Measurements from ENCODE around the gene AMPD2.

DNA sequence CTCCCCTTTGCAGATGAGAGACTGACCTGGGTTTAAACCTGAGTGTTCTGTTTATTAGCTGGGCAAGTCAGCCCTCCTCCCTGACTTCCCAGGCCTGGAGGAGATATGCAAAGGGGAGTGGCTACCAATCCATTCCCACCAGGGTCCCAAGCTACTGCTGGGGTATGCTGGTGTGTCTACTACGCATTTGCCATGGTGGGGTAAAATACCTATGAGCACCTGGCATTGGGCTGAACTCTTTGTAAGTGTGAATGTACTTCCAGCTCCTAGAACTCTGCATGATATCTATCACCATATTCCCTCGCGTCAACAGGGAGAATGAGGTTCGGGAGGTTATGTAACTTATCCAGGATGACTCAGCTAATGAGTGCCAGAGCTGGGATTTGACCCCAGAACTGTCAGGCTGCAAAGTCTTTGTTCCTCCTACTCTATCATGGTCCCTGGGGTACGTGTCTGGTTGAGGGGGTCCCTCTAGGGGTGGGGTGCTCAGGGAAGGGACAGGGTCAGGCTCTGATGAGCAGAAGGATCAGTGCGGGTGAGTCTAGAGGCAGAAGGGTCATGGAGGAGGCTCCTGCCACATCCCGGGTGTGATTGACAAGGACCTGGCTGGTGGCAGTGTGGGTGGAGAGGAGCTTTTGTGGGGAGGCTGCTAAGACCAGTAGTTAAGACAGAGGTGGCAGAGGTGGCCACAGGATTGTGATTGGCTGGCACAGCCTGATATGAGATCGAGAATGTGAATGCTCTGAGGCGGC is 16.7 kb downstream of the AMPD2 start:
- TF ChIP-seq, protein P1, sequence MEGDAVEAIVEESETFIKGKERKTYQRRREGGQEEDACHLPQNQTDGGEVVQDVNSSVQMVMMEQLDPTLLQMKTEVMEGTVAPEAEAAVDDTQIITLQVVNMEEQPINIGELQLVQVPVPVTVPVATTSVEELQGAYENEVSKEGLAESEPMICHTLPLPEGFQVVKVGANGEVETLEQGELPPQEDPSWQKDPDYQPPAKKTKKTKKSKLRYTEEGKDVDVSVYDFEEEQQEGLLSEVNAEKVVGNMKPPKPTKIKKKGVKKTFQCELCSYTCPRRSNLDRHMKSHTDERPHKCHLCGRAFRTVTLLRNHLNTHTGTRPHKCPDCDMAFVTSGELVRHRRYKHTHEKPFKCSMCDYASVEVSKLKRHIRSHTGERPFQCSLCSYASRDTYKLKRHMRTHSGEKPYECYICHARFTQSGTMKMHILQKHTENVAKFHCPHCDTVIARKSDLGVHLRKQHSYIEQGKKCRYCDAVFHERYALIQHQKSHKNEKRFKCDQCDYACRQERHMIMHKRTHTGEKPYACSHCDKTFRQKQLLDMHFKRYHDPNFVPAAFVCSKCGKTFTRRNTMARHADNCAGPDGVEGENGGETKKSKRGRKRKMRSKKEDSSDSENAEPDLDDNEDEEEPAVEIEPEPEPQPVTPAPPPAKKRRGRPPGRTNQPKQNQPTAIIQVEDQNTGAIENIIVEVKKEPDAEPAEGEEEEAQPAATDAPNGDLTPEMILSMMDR (IDR thresholded peaks at IDR 0.05; ENCODE audit: control extremely low read depth in 1 of 3, insufficient read depth in 1 of 3, low read depth in 1 of 3, low read length in 3 of 3), result no peak
- TF ChIP-seq SIN3A (conservative IDR thresholded peaks at IDR 0.05 in 1 of 2, IDR thresholded peaks at IDR 0.05 in 1 of 2; ENCODE audit: low read depth in 1 of 2, low read length in 2 of 2), result no peak
- TF ChIP-seq JUND (IDR thresholded peaks at IDR 0.05; ENCODE audit: low read length), result no peak
- no peak for TF ChIP-seq SIX5 (IDR thresholded peaks at IDR 0.05; ENCODE audit: low read depth, low read length)
- no peak for TF ChIP-seq EP300 (IDR thresholded peaks at IDR 0.05; ENCODE audit: borderline replicate concordance in 1 of 2, low read depth in 2 of 2, low read length in 2 of 2)
- TF ChIP-seq POLR2AphosphoS5 (IDR thresholded peaks at IDR 0.05; ENCODE audit: low read depth, low read length), result no peak

All from H1 (cell line).